Peyer's patch (tissue), 4 donors: ENCODE data around the gene PRICKLE2.

Experiments used
- CTCF ChIP-seq, 6 experiments: fragments of 450-650 bp in 4 of 6; fragments of 200-600 bp in 2 of 6; sonication (generic) in 1 of 6; IDR thresholded peaks; one replicate each; pipeline ENCODE4 v1.5.1; 2017 to 2019; ENCODE audit warnings: antibody characterized with exemption in 6 of 6, mild to moderate bottlenecking in 3 of 6, moderate library complexity in 1 of 6
- POLR2A ChIP-seq, 2 donors: fragments of 450-650 bp; IDR thresholded peaks; one replicate each; pipeline ENCODE4 v1.5.1; 2017; ENCODE audit warnings: antibody characterized with exemption in 2 of 2, mild to moderate bottlenecking in 2 of 2, moderate library complexity in 2 of 2

GRCh38 chr3:64272271-64272670 lies 47.0 kb upstream of the PRICKLE2 start:
- TF ChIP-seq CTCF (IDR thresholded peaks at IDR 0.05) (no peak), POLR2A (IDR thresholded peaks at IDR 0.05) (no peak)
